GM19240 (cell line): ENCODE measurements around the gene SETBP1.

ENCODE experiments used
- DNase-seq: peaks from one replicate; pipeline ENCODE4 v3.0.0; 2011; ENCODE audit warnings: low spot score; ENCODE audit not compliant: insufficient read length

Gene SETBP1

GRCh38 chr18:44898498-44898897, 217.8 kb downstream of the SETBP1 start:
- no peak for DNase-seq

- DNase-seq, result no peak
These were observed 219.1 kb downstream of the SETBP1 start for GRCh38 chr18:44899832-44900231.

DNA sequence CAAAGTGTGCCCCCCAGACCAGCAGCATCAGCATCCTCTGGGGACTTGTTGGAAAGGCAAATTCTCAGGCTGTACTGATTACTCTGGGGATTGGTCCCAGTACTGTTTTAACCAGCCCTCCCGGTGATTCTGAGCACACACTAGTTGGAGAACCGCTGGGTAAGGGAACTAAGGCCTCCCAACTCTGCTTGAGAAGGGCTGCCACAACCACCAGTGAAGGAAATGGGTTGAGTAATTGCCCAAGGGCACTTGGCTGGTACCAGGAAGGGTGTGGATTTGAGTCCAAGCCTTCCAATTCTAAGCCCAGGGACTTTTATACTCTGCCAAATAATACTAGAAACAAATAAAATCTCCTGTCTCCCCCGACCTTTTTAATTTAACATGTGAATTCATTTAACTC, 219.9 kb downstream of the SETBP1 start:
- no peak for DNase-seq

DNA sequence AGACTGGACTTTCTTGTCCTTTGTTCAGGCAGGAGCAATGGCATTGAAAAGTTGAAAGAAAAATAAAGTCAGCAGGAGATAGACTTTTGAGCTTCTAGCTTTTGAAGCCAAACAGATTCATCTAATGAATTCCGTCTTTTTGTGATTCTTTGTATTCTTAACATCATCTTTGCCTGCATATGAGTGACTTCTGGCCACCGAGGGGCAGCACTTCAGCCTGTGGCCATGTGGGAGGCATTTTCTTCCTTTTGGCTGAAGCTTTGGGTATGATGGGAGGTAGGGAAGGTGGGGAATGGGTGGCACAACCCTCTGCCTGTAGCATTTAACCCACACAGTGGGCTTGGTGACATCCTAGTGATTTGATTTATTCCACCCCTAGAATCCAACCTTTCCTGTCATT, 220.6 kb downstream of the SETBP1 start:
- DNase-seq, result no peak

GRCh38 chr18:44903327-44903726, 222.6 kb downstream of the SETBP1 start:
- no peak for DNase-seq

DNA sequence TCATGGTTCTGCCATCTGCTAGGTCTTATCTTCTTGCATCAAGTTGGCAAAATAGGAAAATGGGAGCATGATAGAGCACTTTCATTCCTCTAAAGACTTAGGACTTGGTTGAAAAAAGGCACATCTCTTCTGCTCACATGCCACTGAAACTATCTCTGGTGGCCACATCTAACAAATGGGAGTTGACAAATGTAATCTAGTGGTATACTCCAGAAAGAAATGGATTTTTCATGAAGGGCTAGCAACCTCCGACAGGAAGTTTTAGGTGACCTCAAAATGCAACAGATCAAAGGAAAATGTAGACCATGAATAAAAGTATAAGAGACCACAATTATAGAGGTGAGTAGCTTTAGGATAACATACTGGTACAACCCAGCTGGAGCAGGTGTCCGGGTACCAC, 224.1 kb downstream of the SETBP1 start:
- DNase-seq, result no peak

DNA sequence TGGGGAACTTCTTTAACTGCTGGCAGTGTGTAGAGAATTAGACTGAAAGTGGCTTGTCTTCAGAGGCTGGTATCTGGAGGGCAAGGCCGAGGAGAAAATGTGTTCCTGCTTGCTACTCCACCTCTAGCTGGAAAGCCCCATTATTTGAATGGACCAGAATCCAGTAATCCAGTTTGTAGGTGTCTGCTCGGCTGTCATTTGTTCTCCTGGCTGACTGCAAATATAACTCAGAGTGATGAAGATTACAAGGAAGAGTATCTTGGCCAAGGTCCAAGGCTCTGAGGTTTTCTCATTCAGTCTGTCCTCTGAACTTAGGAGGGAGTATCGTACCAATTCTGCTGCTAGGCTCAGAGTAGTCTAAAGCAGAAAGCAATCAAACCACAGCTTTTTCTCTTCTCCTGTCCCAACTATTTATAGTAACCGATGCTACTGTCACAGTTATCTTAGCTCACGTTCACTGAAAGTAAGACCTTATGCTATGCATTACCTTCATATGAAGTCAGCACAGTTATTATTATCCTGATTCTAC, 228.6 kb downstream of the SETBP1 start:
- no peak for DNase-seq

GRCh38 chr18:44911260-44911659, 230.6 kb downstream of the SETBP1 start:
- DNase-seq, result no peak

DNA sequence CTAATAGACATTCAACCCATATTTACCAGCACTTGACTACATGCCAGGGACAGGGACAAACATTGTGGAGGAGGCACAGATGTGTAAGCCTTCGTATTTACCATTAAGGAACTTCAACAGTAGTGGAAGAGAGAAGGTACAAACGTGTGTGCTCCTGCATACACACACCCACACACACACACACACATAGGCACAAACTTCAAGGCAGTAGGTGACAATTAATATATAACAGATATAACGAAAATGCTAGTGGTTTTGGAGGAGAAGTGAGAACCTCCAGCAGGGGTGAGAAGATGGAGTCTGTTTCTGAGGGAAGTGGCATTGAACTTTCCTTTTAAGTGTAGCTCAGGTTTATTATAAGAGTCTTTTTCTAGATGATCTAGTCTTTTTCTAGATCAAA, 231.1 kb downstream of the SETBP1 start:
- DNase-seq, result no peak

DNA sequence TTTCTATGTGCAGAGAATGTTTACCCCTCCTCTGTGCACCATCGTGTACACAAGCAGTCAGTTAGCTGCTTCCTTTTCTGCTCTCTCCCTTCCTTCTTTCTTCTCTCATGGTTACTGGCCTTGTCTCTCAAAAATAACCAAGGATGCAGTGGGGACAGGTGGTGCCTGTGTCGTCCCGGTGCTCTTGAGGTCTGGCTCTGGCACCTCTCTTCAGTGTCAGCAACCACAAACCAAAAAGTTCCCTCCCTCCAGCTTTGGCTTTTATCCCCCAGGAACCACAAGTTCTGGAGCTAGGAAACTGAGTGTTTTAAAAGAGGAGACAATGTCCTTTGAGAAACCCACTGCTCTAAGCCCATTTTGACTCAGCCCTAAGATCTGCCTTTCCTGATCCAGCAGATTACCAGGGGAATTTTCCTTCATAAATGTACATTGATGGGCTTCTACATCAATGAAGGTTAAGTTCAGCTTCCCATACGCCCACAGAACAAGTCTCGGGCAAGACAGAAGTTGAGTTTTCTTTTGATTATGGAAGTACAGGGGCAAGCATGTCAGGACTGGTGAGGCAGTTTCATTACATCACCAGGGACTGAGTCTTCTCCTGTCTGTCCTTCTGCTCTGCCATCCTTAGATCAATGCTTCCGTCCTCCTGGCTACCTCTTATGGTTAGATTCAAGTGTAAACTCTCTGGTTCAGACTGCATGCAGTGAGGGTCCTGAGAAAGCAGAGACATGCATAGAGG, 232.2 kb downstream of the SETBP1 start:
- no peak for DNase-seq

GRCh38 chr18:44914028-44914427, 233.3 kb downstream of the SETBP1 start:
- no peak for DNase-seq

DNA sequence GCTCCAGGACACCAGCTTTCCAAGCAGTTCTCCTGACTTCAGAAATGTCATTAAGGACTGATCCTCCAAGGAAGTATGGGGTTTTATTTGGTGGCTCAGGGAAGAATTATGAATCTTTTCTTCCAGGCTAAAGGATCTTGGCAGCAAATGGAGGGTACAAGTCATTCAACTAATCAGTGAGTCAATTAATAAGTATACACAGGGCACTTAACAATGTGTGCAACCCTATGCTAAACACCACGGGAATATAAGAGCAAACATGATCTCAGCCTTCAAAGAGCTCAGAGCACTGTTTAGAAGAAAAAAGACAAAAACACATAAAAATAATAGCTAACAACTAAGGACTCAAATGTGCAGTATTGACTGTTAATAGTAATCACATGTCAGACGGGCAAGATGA, 234.5 kb downstream of the SETBP1 start:
- no peak for DNase-seq

DNA sequence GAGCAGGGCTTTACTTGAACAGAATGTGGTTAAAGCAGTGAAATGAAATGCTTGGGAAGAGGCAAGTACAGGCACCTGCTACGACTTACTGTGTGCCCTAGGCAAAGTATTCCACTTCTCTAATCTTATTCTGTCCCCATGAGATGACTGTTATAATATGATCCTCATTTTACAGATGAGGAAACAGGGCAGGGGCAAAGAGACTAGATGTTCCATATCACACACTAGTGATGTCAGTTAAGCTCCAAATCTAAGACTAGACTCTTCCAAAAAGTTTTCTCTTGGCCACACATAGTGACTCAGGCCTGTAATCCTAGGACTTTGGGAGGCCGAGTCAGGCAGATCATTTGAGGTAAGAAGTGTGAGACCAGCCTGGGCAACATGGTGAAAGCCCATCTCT, 235.0 kb downstream of the SETBP1 start:
- no peak for DNase-seq

DNA sequence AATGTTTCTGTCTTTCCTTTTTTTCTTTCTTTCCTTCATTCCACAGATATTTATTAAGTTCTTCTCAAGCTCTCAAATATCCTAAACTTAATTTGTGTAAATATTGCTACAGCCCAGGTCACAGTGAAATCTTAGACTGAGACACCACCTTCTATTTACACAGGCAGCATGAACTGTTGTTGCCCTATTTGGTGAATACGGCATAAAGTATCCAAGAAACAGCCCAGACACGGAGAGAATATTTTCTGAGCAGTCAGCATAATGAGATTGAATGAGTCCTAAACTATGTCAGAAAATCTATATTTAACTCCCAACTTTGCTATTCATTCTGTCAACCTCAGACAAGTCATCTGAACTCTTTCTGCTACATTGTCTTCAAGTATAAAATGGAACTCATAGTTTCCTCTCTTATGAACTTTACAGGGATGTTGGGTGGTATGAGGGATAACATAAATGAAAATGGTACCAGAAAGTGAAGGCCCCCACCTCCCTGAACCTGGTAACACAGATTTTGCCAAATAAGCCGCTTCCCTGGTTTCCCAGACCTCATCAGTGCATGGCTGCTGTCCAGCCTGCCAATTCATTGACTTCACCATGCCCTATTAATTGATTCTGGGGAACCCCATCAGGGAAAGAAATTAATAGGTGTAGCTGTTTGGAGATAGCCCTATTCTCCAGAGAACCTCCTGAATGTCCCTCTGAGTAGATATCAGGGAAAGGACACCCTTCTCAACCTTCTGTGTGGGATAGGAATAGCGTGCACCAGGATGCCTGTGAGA, 235.9 kb downstream of the SETBP1 start:
- DNase-seq, result no peak

- no peak for DNase-seq
These were observed 236.8 kb downstream of the SETBP1 start for GRCh38 chr18:44917216-44918141.

GRCh38 chr18:44918142-44918476, 237.4 kb downstream of the SETBP1 start:
- DNase-seq, result no peak

DNA sequence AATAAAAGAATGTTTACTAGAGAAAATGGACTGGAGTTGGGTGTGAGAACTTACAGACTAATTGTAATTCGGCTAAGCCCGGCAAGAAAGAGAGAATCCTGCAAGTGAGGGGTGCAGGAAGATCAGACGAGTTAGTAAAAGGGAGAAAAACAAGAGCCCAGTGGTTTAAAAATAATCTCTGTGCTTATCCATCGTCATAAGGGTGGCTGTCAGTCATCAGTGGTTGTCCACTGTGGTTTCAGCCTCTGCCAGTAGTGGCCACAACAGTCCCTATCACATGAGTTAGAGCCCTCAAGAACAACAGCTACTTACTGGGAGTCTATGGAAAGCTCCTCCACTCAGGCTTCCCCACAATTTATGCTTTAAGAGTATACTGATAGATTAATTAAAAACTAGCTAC, 239.8 kb downstream of the SETBP1 start:
- DNase-seq, result no peak

- no peak for DNase-seq
These were observed 241.3 kb downstream of the SETBP1 start for GRCh38 chr18:44921974-44922373.

DNA sequence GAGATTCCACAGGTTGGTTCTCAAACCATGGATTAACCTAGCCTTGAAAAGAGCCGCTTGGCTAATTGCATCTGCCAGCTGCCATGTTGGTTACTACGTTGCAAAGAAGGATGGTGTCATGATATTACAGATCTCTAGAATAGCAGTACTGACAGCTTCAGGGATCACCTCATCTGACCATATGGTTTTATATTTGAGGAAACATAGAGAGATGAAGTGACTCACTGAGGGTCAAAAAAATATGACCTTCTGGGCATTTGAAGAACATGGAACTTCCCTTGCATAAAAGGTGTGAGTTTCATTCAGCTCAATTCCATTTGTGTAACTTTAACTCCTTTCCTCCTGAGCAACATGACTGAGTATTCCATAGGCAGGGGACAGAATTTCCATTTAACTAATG, 242.3 kb downstream of the SETBP1 start:
- DNase-seq, result no peak

DNA sequence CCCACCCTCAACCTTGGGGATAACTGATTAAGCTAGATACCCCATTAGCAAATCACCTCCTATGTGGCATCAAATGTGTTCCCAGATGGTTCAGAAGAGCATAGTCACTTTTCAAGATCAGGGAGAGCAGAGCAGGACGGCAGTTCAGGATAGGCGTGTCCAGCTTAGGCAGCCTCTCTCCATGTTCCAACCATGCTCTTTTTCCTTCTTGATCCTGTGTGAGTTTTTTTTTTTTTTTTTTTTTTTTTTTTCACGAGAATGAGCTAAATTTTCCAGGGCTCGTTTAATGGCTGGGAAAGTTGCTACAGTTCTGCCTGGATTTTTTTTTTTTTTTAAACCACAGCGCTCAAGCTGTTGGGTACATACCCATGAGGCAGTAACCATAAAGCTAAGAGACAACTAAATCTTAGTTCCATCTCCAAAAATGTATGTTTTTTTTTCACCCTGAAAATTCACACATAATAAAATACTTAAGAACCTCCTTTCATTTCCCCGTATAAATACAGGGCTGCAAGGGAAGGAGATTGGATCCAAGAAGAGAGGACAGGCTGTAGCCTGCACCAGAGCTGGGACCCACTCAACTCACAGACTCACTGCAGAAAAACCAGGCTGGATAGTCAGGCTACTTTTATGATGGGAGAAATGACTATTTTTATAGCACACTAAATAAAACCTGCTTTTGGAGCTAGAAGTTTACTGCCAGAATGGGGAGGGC, 244.3 kb downstream of the SETBP1 start:
- DNase-seq, result no peak
